K562 (cell line): Measurements from ENCODE around the gene VPS13D. TPM values are rescaled to one million over a fixed set of nuclear protein-coding genes. Genes with fewer than 3 reads are reported as not detected.

ENCODE experiments used
- ATAC-seq: fragments of 200-7000 bp; cut with Tn5 transposase; 3 replicates; pipeline ENCODE4 v1.9.1; 2020; ENCODE audit warnings: moderate library complexity
- BruUV-seq: library from RNA; stranded (reverse); fragments of 400-500 nt; replicated peaks from 2 replicates; lab custom pipeline; 2021; lab: Mats Ljungman, UMichigan
- CTCF ChIA-PET: fragments of 300-600 bp; formaldehyde crosslinking; extraction: SDS; loops from one replicate; lab custom pipeline; 2021; ENCODE audit warnings: low intra/inter-chr PET ratio; lab: Yijun Ruan, JAX
- POLR2A ChIA-PET: fragments of 300-600, 350-650 bp; sonication (Branson Sonifier 250); formaldehyde crosslinking; extraction: SDS; loops from one replicate; lab custom pipeline; 2021; ENCODE audit warnings: antibody characterized with exemption, inconsistent platforms; lab: Yijun Ruan, JAX
- DNase-seq, 4 experiments: peaks; one replicate each; pipeline versions ENCODE4 v3.0.0 to v3.0.0-alpha.2; 2011 to 2018; ENCODE audit warnings: low spot score in 3 of 4, mixed read lengths in 3 of 4; ENCODE audit errors: extremely low read depth in 1 of 4
- FAIRE-seq: peaks from 2 replicates; lab custom pipeline; 2011; peaks lifted over from hg19 to GRCh38; lab: Jason Lieb, UNC
- H2AFZ ChIP-seq: 2 replicates; pipeline ENCODE4 v1.6.0; 2011; ENCODE audit warnings: low read depth, low read length, control low read depth, inconsistent platforms
- H3K27ac ChIP-seq: fragments of 200-600 bp; 3 replicates; pipeline ENCODE4 v1.8.0; 2011; ENCODE audit warnings: low read depth, mild to moderate bottlenecking, control low read depth, inconsistent platforms, low read length, moderate library complexity, mixed read lengths; ENCODE audit errors: extremely low read depth
- H3K27me3 ChIP-seq, 2 experiments: fragments of 300-600 bp in 1 of 2; 2 replicates in 1 of 2; 3 replicates in 1 of 2; pipeline versions ENCODE4 v1.6.0 to v1.8.0; 2011; ENCODE audit warnings: inconsistent platforms in 2 of 2, low read length in 2 of 2, mild to moderate bottlenecking in 1 of 2, mixed read lengths in 1 of 2, moderate library complexity in 1 of 2; ENCODE audit not compliant: control insufficient read depth in 2 of 2, insufficient read depth in 2 of 2
- H3K36me3 ChIP-seq: fragments of 300-600 bp; 3 replicates; pipeline ENCODE4 v1.8.0; 2011; ENCODE audit warnings: mild to moderate bottlenecking, low read length, inconsistent platforms; ENCODE audit not compliant: control insufficient read depth, insufficient read depth
- H3K4me1 ChIP-seq, 2 experiments: fragments of 200-600 bp in 1 of 2; replicated peaks in 1 of 2; 2 replicates in 1 of 2; 3 replicates in 1 of 2; pipeline versions ENCODE4 v1.5.1 to v1.8.0; 2011; ENCODE audit warnings: inconsistent platforms in 2 of 2, low read length in 2 of 2, mild to moderate bottlenecking in 1 of 2, mixed read lengths in 1 of 2, moderate library complexity in 1 of 2; ENCODE audit not compliant: control insufficient read depth in 2 of 2, insufficient read depth in 2 of 2
- H3K4me2 ChIP-seq: 2 replicates; pipeline ENCODE4 v1.6.1; 2011; ENCODE audit warnings: low read length, control low read depth, inconsistent platforms, mixed read lengths; ENCODE audit not compliant: insufficient read depth
- H3K4me3 ChIP-seq: fragments of 200-600 bp; sonication (generic), shearing (Covaris generic); 2 replicates; pipeline ENCODE4 v1.5.1; 2016; ENCODE audit warnings: control low read depth, inconsistent platforms
- H3K79me2 ChIP-seq: fragments of 200-600 bp; 3 replicates; pipeline ENCODE4 v1.8.0; 2011; ENCODE audit warnings: low read length, inconsistent platforms; ENCODE audit not compliant: control insufficient read depth, insufficient read depth
- H3K9ac ChIP-seq, 2 experiments: 2 replicates each; pipeline versions ENCODE4 v1.6.0 to v1.6.1; 2011; ENCODE audit warnings: low read depth in 2 of 2, low read length in 2 of 2, control low read depth in 1 of 2, inconsistent platforms in 1 of 2, mild to moderate bottlenecking in 1 of 2, mixed read lengths in 1 of 2; ENCODE audit not compliant: insufficient read depth in 1 of 2
- H3K9me1 ChIP-seq: one replicate; pipeline ENCODE4 v1.6.0; 2011; ENCODE audit warnings: inconsistent platforms, mild to moderate bottlenecking, low read length, moderate library complexity; ENCODE audit not compliant: control insufficient read depth, insufficient read depth
- H3K9me3 ChIP-seq: replicated peaks from 2 replicates; pipeline ENCODE4 v1.5.1; 2011; ENCODE audit warnings: low read depth, low read length, inconsistent platforms; ENCODE audit not compliant: control insufficient read depth, insufficient read depth
- H4K20me1 ChIP-seq: replicated peaks from 2 replicates; pipeline ENCODE4 v1.6.1; 2011; ENCODE audit warnings: low read length, inconsistent platforms, mixed read lengths; ENCODE audit not compliant: control insufficient read depth, insufficient read depth
- ARID2 ChIP-seq: fragments of 450-650 bp; IDR thresholded peaks from 2 replicates; pipeline ENCODE4 v1.6.1; 2017; ENCODE audit warnings: antibody characterized with exemption, mild to moderate bottlenecking
- ARID4B ChIP-seq: sonication (generic); formaldehyde crosslinking; IDR thresholded peaks from 2 replicates; pipeline ENCODE4 v1.8.0; 2022; ENCODE audit warnings: mild to moderate bottlenecking, missing genetic modification reagents
- CBFA2T2 ChIP-seq: fragments of 450-650 bp; conservative IDR thresholded peaks from 2 replicates; pipeline ENCODE4 v1.6.1; 2017; ENCODE audit warnings: mild to moderate bottlenecking
- GTF3C2 ChIP-seq: IDR thresholded peaks from 3 replicates; pipeline ENCODE4 v1.6.1; 2011; ENCODE audit warnings: borderline replicate concordance, mild to moderate bottlenecking, moderate library complexity; ENCODE audit not compliant: insufficient read length; ENCODE audit errors: extremely low read depth
- KLF10 ChIP-seq: fragments of 250-450 bp; sonication (Bioruptor Pico); IDR thresholded peaks from 2 replicates; pipeline ENCODE4 v1.6.1; 2021; ENCODE audit warnings: matching md5 sums
- MAZ ChIP-seq, 2 experiments: fragments of 450-650 bp in 1 of 2; sonication (generic) in 1 of 2; formaldehyde crosslinking; IDR thresholded peaks in 1 of 2; conservative IDR thresholded peaks in 1 of 2; 2 replicates each; pipeline versions ENCODE4 v1.4.0 to v1.5.0; 2020; ENCODE audit warnings: mild to moderate bottlenecking in 1 of 2, missing genetic modification reagents in 1 of 2
- MEIS2 ChIP-seq: fragments of 450-650 bp; IDR thresholded peaks from 2 replicates; pipeline ENCODE4 v1.6.1; 2014; ENCODE audit warnings: mild to moderate bottlenecking; ENCODE audit not compliant: partially characterized antibody
- NELFE ChIP-seq: IDR thresholded peaks from 2 replicates; pipeline ENCODE4 v1.6.1; 2011; ENCODE audit warnings: mild to moderate bottlenecking; ENCODE audit not compliant: insufficient read depth, insufficient read length
- NR2F6 ChIP-seq: fragments of 450-650 bp; formaldehyde crosslinking; IDR thresholded peaks from 2 replicates; pipeline ENCODE4 v1.4.0; 2020; ENCODE audit warnings: mild to moderate bottlenecking
- NRF1 ChIP-seq, 2 experiments: fragments of 450-650 bp; IDR thresholded peaks in 1 of 2; conservative IDR thresholded peaks in 1 of 2; 2 replicates each; pipeline ENCODE4 v1.6.1; 2014; ENCODE audit warnings: mild to moderate bottlenecking in 2 of 2
- RBBP5 ChIP-seq: fragments of 200-600 bp; sonication (generic); IDR thresholded peaks from 2 replicates; pipeline ENCODE4 v1.6.1; 2012; ENCODE audit warnings: borderline replicate concordance, mild to moderate bottlenecking, low read length, control low read depth, inconsistent platforms; ENCODE audit not compliant: insufficient read depth, poor library complexity, severe bottlenecking
- XRCC4 ChIP-seq: IDR thresholded peaks from one replicate; pipeline ENCODE4 v1.6.1; 2011; ENCODE audit not compliant: insufficient read depth, insufficient read length; ENCODE audit errors: extremely low read depth
- ZNF551 ChIP-seq: fragments of 250-450 bp; sonication (Bioruptor Pico); IDR thresholded peaks from 2 replicates; pipeline ENCODE4 v1.5.0; 2021; ENCODE audit warnings: mild to moderate bottlenecking, moderate library complexity
- WGBS: fragments of 100-300 bp; shearing (Covaris generic); methylation state at CpG from one replicate; pipeline ENCODE4 v1.1.6; 2016; ENCODE audit warnings: low coverage, mixed read lengths; ENCODE audit not compliant: insufficient coverage; ENCODE audit errors: missing lambda C conversion rate; 5-methylcytosine and 5-hydroxymethylcytosine counted together
- in situ Hi-C: fragments of 300-500 bp; cut with MboI; formaldehyde crosslinking; loops from 4 replicates; pipeline ENCODE4 v1.15.0; 2018; ENCODE audit warnings: inconsistent platforms, mixed read lengths
- intact Hi-C: fragments of 100-400 bp; cut with micrococcal nuclease; formaldehyde crosslinking; loops from 2 replicates; pipeline ENCODE4 v1.14.2; 2022
- polyA plus RNA-seq, 8 experiments: library from polyadenylated mRNA; depleted of rRNA in 4 of 8; stranded (reverse) in 5 of 8; unstranded in 3 of 8; fragments of >200 nt; fragmentation: Nextera tagmentation in 2 of 8; fragmentation: Illumina TruSeq in 1 of 8; extraction: Ambion mirVana in 2 of 8; extraction: Trizol in 1 of 8; gene quantifications; 2 replicates each; pipeline versions ENCODE4 v1.2.1 to v1.2.3, GENCODE V29; 2011 to 2014; ENCODE audit warnings: inconsistent platforms in 1 of 8, missing spikeins in 1 of 8
- total RNA-seq, 7 experiments: library from RNA; depleted of rRNA in 6 of 7; stranded (reverse); fragments of >200 nt in 6 of 7; fragmentation: Illumina TruSeq in 2 of 7; extraction: Trizol in 2 of 7; gene quantifications; 2 replicates each; pipeline versions ENCODE4 v1.2.1 to v1.2.3, GENCODE V29; 2011 to 2021; ENCODE audit warnings: low replicate concordance in 1 of 7

The VPS13D gene
- total and polyA plus RNA-seq, 9 of the 15 experiments (the other 6 are each of a cell fraction or from before 2014, with no cell fraction given), result 6.1 to 51.5 (median 38.5) TPM

DNA sequence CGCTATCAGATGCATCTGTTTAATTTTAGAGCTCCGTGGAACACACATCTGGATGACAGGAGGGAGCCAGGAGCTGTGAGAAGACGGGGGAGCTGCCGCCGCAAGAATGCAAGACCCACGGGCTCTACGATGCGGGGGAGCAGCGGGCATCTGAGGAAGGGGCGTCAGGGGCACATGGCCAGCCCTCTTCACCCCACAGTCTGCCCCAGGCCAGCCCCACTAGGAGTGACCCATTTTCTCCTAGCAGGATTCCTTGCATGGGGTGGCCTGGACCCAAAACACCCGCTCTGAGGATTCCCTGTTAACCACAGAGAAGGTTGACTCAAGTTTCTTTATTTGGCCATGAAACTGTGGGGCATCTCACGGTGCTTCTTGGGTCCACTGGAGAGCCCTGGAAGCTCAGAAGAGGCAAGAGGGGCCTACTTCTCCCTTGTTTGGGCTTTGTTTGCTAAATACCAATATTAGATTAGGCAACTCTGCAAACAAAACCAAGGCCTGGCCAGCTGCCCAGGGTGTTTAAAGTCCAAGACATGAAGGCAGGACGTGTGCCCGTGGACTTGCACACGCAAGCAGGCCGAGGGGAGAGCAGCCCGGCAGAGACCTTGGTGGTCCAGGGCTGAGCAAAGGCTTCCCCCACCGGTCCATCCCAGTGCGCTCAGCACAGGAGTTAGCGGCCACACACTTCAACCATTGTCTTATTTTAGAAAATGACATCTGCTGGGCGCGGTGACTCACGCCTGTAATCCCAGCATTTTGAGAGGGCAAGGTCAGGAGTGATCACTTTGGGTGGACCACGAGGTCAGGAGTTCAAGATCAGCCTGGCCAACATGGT is 298.4 kb downstream of the VPS13D start:
- FAIRE-seq, result peak; percentile 74
- Histone ChIP-seq H4K20me1 (no peaks in the 10 kb centered on the region), H3K4me1 (peaks cover 44 to 49% of the 10 kb centered on the region in 2 experiments), H3K27ac (peak overlapping the region; percentile 89), H3K79me2 (no peaks in the 10 kb centered on the region), H3K4me2 (peak overlapping the region; percentile 80), H3K9me1 (no peaks in the 10 kb centered on the region), H3K4me3 (no peak overlapping the region), H3K36me3 (no peaks in the 10 kb centered on the region), H3K9me3 (no peaks in the 10 kb centered on the region), H3K9ac (peak overlapping the region; percentile 55 to 82), H3K27me3 (no peaks in the 10 kb centered on the region), H2AFZ (peak overlapping the region; percentile 81)
- BruUV-seq, result no TSS peak
- peak; percentile 62 to 93 (median 70) for DNase-seq
- in situ Hi-C loops (no loop called here), intact Hi-C loops (loop anchor here (5.0 kb wide), 3 partner anchors 51 to 89 kb away; partner anchors contain the start of gene DHRS3)
- ChIA-PET POLR2A (interaction anchor here (0.5 to 4.4 kb wide), 13 partner anchors 9 to 1322 kb away, joined by 3 to 26 read pairs (median 4); no protein-coding TSS in a partner anchor), CTCF (no interaction called here)
- 35% methylated on average over 24 of the region's 24 CpGs for WGBS
- ATAC-seq, result peak; percentile 78
- no peak for TF ChIP-seq GTF3C2
- TF ChIP-seq KLF10 (CRISPR knock-in tag), result no peak
- no peak for TF ChIP-seq XRCC4
- no peak for TF ChIP-seq ZNF551 (CRISPR knock-in tag)
- peak; percentile 47; the same call in 1 of the 2 replicates for TF ChIP-seq ARID4B (CRISPR knock-in tag)
- TF ChIP-seq RBBP5, result peak; percentile 37
- TF ChIP-seq NRF1 (conservative IDR thresholded peaks at IDR 0.05 in 1 of 2, IDR thresholded peaks at IDR 0.05 in 1 of 2), result peak in 1 of 2 experiments; percentile 24; a peak in 1 of 4 replicates
- no peak for TF ChIP-seq NR2F6 (CRISPR knock-in tag)
- peak; percentile 73 for TF ChIP-seq CBFA2T2
- TF ChIP-seq MEIS2, result peak; percentile 40
- TF ChIP-seq ARID2, result no peak
- no peak for TF ChIP-seq NELFE
- peak in 1 of 2 experiments; percentile 42; a peak in 2 of 4 replicates for TF ChIP-seq MAZ (CRISPR knock-in tag; conservative IDR thresholded peaks at IDR 0.05 in 1 of 2, IDR thresholded peaks at IDR 0.05 in 1 of 2)
